Fibroblast of skin of left biceps (primary cell): ENCODE data around the gene CPNE4.
"Not testable (repeated sequence)": the region's sequence is repeated elsewhere in the genome, so short reads cannot be mapped to it uniquely, and the experiment has no call there.

Source experiments
- DNase-seq, 2 experiments: peaks; one replicate each; pipeline ENCODE4 v3.0.0-alpha.2; 2013; ENCODE audit warnings: low read depth in 2 of 2

The CPNE4 gene

DNA sequence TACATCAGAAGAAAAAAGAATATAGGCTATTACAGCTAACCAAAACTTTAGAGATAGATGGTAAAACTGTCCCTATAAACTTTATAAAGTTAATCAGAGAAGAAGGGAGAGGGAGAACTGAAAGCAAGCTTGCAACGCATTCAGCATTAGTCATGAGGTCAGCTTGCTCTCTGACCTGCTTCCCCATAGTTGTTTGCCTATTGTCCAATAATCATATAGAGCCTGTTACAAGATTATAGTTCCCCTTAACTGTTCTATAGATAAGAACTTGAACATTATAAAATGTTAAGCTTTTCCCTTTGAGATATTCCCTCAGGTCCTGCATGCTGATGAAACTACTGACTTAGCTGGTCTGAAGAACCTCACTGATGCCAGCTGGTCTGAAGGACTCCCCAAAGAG lies 74.5 kb downstream of the CPNE4 start:
- DNase-seq, result no peak

DNA sequence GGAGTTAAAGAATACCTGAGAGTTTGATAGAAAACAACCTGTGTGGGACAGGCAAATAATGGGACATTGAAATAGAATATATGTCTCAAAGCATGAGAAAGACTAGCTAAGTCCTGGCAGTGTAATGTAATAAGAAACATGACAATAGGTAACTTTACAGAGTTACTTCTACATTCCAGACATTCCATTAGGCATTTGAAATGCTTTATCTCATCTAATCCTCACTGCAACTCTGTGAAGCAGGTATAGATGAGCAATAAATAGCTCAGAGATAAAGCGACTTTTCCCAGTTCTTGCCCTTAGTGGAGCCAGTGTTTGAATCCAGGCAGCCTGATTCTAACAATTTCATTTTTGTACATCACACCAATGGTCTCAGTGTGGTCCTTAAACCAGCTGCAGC lies 76.8 kb downstream of the CPNE4 start:
- no peak for DNase-seq

GRCh38 chr3:131957511-131957910 lies 77.3 kb downstream of the CPNE4 start:
- peak; percentile 3 to 10 for DNase-seq

DNA sequence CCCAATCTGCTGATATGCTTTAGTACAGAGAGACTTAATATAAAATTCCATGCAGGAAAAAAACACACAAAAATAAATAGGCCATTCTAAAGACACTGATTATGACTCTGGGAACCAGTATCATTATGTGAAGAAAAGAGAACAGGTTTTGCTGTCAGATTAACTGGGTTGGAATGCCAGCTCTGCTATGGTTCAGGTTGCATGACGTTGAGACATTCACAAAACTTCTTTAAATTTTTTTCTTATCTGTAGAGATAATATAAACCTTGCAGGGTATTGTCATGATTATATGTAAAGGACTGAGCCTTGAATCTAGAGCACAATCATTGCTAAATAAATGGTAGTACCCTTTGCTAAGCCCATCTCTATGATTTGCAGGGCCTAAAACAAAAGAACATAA lies 86.0 kb downstream of the CPNE4 start:
- DNase-seq, result no peak

DNA sequence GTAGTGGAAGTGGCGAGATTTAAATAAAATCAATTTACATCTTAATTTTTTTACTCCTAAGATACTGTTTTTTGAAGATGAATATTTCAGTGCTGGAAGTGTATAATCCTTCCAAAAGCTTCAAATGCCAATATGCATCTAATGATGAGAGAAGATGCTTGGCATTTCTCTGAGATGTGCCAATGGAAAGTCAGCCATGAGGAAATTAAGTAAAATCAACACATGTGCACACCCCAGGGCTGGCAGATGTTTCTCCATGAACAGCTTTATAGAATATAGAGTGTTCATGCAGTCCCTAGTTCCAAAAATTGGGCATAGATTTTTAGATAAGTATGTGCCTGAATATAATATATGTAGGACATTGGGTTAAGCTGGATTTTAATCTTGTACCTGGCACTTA lies 90.1 kb downstream of the CPNE4 start:
- no peak for DNase-seq

DNA sequence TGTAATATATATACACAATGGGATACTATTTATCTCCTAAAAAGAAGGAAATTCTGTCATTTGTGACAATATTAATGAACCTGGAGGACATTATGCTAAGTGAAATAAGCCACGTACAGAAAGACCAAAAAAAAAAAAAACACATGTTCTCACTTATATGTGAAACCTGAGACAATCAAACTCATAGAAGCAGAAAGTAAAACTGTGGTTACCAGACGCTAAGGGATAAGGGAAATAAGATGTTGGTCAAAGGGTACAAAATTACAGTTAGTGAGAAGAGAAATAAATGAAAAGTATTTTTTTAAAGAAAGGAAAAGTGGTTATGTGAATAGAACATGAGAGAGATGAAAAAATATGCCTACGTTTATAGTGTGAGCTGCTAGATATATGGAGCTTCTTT lies 101.1 kb downstream of the CPNE4 start:
- peak in 1 of 2 experiments; percentile 2 for DNase-seq

- DNase-seq, result no peak
These were observed 106.2 kb downstream of the CPNE4 start for GRCh38 chr3:131928593-131928992.

DNA sequence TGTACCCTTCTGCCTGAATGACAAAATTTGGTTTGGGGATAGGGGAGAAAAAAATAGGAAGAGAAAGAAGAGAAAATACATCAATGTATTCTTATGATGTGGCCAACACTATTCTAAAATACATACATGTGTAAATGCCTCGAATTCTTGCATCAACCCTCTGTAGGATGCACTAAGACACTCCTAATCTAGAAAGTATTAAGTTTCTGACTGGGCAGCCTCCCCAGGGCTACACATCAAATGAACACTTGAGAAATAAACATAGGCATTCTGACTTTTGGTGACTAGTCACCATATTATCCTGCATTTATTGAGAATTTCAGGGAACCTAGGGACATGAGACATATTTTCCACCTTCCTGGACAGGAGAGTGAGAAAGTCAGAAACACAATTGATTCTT lies 109.2 kb downstream of the CPNE4 start:
- no peak for DNase-seq

GRCh38 chr3:131922356-131922755 lies 112.5 kb downstream of the CPNE4 start:
- DNase-seq, result no peak

DNA sequence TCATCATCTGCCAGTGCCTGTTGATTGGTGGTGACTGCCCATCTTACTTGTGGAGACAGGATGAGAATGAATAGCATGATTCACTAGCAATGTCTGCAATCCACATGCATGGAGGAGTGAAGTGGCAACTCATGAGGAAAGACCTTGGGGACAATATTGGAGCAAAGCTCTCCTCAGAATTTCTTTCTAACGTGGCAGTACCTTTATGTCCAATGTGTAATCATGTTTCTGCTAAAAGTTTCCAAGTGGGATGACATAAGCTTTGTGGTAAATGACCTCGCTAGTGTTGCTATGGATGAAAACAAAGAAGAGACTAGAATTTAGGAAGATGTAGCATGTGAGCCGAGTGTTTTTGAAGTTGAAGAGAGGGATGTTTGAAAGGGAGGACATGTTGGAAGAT lies 117.8 kb downstream of the CPNE4 start:
- no peak for DNase-seq

- no peak for DNase-seq
These were observed 120.6 kb downstream of the CPNE4 start for GRCh38 chr3:131914090-131914691.

- DNase-seq, result no peak
These were observed 122.6 kb downstream of the CPNE4 start for GRCh38 chr3:131912255-131912654.

- no peak for DNase-seq
These were observed 127.0 kb downstream of the CPNE4 start for GRCh38 chr3:131907796-131908195.

GRCh38 chr3:131903988-131904415 lies 130.8 kb downstream of the CPNE4 start:
- peak; percentile 97 for DNase-seq

- peak in 1 of 2 experiments; percentile 35 for DNase-seq
These were observed 133.1 kb downstream of the CPNE4 start for GRCh38 chr3:131901686-131902085.

DNA sequence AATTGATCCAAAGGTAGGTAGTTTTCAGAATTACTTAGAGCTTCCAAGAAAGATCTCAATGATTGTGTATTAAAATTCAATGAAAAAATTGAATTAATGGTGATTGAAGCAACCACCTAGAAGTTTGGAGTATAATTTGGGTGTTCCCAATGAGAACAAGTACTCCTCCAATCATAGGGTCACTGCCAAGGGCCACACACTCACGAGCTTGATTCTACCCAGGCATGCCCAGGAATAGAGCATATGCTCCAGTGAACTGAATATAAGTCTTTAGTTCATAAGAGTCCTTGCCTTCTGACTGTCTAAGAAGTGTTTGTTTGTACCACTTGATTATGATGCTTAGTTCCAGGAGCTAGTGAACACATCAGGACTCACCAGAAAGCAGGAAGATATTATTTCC lies 133.9 kb downstream of the CPNE4 start:
- DNase-seq, result no peak

DNA sequence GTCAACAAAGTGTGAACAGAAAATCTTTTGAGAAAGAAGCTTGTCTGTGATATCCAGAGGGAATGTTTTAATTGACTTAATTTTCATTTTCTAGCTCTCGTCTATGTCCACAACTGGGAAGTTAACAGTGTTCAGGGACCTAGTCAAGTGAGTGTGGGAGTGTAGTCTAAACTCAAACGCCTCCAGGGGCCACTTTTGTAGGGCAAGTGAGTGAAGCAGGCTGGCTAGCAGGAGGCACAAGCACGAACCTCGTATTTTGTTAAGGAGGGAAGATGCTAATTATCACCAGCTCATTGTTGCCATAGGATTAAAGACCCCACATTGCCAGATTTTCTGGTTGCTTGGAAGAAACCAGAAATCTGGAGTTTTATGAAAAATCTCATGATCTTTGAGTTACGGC lies 135.8 kb downstream of the CPNE4 start:
- no peak for DNase-seq

- no peak for DNase-seq
These were observed 136.5 kb downstream of the CPNE4 start for GRCh38 chr3:131898346-131898745.

- DNase-seq, result no peak
These were observed 138.5 kb downstream of the CPNE4 start for GRCh38 chr3:131896285-131896684.

DNA sequence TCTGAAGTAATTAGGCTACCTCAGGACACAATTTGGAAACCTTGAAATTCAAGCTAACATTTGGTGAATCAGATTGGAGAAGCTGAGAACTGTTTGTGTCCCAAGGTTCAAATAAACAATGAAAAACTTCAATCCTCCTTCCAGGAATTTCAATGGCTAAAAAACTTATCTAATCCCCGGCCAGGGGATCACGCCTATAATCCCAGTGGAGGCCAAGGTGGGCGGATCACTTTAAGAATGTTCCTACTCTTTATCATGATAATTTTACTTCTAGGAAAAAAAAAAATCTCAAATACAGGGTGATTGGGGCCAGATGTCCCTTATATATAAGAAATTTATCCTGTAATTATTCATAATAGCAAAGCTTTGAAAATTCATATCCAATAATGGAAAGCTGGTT lies 139.0 kb downstream of the CPNE4 start:
- no peak for DNase-seq

DNA sequence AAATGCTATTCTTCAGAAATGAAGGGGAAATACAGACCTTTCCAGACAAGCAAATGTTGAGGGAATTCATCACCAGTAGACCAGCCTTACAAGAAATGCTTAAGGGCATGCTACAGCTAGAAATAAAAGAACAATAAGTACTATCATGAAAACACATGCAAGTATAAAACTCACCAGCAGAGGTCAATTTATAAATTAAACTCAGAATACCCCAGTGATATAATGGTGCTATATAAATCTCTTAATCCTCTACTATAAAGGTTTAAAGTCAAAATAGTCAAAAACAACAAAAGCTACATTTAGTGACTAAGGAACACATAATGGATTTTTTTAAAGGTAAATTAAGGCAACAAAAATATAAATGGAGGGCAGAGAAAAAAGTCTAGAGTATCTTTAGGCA lies 142.5 kb downstream of the CPNE4 start:
- DNase-seq, result no peak

DNA sequence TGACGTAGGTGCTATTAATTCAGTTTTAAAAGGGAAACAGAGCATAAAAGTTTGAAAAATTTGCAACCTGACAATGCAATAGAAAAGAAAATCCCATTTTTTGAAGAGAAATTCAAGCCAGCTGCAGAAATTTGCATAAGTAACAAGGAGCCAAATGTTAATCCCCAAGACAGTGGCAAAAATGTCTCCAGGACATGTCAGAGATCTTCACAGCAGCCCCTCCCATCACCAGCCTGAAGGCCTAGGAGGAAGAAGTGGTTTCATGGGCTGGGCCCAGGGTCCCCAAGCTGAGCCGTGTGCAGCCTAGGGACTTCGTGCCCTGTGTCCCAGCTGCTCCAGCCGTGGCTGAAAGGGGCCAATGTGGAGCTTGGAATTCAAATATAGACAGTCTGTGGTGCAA lies 148.9 kb downstream of the CPNE4 start:
- not testable (repeated sequence) for DNase-seq

DNA sequence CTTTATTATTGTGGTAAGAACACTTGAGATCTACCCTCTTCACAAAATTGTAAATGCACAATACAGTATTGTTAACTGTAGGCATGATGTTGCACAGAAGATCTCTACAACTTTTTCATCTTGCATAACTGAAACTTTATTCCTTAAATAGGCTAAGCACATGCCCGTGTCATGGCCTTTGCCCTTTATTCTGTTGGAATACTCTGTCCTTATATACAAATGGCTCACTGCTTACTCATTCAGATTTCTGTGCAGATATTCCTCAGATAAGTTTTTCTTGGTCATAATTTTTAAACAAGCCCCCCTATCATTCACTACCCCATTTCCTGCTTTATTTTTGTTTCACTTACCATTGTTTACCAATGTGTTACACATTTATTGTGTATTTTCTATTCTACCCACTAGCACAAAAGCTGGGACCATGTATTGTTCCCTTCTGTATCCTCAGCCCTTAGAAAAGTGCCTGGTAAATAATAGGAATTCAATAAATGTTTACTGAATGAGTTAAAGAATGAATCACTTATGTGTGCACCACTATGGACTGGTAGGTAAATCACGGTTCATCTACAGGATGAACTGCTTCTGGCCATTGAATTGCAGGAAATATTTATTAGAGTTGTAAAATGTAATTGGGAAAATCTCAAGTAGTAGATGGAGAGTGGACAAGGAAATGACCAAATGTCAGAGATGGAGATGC lies 151.0 kb downstream of the CPNE4 start:
- no peak for DNase-seq

DNA sequence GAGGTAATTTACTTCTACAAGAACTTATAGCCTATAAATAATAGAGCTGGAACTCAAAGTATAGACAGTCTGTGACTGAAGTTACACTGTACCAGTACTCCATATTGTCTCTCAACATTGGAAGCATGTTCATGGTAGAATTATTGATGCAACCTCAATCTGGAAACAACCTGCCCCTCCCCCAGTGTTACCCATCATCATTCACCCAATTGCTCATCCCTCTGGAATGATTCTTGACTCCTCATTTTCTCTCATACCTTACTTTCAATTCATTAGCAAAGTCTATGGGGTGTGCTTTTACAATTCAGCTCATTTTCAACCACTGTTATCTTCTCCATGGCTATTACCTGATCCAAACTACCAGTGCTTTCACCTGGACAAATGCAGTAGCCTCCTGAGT lies 151.7 kb downstream of the CPNE4 start:
- DNase-seq, result no peak
